Measurements from ENCODE around the gene ARMC9.
"Not testable (repeated sequence)": the region's sequence is repeated elsewhere in the genome, so short reads cannot be mapped to it uniquely, and the experiment has no call there.

ARMC9 gene
- total RNA-seq: 0.58 to 8.2 (median 0.98) reads per million in 3 experiments

- peak; percentile 61 for DNase-seq
Observed at GRCh38 chr2:231198291-231199173, at the start of gene ARMC9. Gene ARMC9 (plus strand): TSS chr2:231198631. CDS start chr2:231206239, 7,608 bp downstream.

GRCh38 chr2:231152800-231153557 lies 45.5 kb upstream of the ARMC9 start:
- DNase-seq: no peak

- DNase-seq: no peak
Observed at GRCh38 chr2:231159306-231159705, 39.1 kb upstream of the ARMC9 start.

GRCh38 chr2:231160701-231161100 lies 37.7 kb upstream of the ARMC9 start:
- no peak for DNase-seq

DNA sequence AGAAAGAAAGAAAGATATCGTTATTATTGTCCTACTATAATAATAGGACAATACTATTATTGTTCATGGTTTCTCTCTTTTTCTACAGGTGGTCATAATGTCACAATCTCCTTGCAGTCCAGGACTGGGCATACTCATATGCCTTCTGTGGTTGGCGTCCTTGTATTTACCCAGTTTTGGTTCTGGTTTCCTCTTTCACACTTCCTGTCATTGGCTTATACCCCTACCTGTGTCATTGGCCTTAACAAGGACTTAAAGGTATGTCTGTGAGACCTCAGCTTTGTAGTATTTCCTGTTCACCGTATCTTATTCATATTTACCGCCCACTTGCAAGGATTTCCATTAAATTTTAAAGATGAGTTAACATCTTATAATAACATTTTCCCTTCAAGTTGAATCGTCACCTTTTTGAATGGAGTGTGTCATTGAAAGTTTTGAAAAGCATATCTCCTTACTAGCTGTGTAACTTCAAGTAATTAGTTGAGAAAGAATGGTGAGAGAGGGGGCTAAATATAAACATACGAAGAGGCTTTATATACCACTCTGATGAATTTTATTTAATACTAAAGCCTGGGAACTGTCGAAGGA lies 37.1 kb upstream of the ARMC9 start:
- no peak for DNase-seq

GRCh38 chr2:231161877-231162329 lies 36.5 kb upstream of the ARMC9 start:
- no peak for DNase-seq

GRCh38 chr2:231163011-231163410 lies 35.4 kb upstream of the ARMC9 start:
- no peak for DNase-seq

DNA sequence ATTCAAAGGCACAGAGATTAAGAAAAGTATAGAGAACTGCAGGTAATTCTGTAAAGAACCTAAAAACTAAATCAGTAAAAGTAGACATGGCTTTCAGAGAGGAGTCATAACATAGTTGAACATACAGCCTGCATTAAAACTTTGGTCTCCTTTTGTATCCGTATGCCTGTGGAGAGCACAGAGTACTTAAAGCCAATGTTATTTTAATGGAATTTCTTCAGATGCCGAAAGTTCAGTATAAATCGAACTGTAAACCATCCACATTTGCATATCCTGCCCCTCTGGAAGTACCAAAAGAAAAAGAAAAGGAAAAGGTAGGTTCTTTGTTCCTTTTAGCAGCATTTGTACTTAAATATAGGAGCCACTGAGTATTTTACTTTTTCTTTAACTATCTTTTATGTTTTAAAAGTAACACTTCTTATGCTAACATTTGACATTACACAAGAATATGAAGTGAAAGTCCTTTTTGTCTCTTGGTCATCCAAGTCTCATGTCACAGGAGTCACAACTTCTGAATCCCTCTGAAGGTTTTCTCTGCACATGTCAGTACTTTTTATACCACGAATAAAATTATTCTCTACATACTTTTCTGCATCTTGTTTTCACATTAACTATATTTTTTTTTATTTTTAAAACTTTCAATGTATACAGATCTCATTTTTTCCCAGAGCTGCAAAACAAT lies 34.9 kb upstream of the ARMC9 start:
- no peak for DNase-seq

DNA sequence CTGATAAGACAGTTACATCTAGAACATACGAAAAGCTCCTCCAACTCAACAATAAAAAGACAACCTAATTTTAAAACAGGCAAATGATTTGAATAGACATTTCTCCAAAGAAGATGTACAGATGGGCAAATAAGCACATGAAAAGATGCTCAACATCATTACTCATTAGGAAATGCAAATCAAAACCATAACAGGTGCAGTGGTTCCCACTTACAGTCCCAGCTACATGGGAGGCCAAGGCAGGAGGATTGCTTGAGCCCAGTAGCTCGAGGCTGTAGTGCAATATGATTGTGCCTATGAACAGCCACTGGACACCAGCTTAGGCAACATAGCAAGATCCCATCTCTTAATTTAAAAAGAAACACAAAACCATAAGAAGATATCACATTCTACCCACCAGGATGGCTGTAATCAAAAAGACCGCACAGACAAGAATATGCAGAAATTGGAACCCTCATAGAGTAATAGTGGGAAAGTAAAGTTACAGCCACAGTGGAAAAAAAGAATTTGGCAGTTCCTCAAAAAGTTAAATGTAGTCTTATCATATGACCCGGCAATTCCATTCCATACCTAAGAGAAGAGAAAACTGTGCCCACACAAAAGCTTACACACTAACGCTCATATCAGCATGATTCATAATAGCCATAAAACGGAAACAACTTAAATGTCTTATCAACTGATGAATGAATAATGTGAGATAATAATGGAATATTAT lies 30.5 kb upstream of the ARMC9 start:
- no peak for DNase-seq

DNA sequence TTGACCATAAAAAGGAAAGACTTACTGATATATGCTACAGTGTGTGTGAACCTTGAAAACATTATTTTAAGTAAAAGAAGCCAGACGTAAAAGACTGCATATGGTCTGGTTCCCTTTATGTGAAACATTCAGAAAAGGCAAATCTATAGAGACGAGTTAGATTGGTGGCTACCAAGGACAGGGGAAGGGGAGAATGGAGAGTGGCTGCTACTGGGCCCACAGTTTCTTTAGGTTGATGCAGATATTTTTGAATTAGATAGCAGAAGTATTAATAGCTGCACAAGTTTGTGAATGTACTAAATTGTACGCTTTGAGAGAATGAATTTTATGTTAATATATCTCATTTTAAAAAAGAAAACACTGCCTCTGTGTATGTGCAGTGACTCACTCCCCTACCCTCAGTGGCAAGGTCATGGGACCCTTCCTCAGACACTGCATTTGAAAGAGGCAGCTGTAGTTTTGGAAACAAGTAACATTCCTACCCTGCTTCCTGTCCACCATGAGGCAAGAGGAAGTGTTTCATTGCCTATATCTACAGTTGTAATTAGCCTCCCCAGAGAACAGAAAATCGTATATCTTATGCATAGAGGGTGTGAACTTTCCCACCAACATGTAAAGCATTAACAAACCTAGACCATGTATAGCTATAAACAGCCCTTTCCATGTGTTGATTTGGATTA lies 29.8 kb upstream of the ARMC9 start:
- DNase-seq: no peak

GRCh38 chr2:231169488-231169887 lies 28.9 kb upstream of the ARMC9 start:
- no peak for DNase-seq

DNA sequence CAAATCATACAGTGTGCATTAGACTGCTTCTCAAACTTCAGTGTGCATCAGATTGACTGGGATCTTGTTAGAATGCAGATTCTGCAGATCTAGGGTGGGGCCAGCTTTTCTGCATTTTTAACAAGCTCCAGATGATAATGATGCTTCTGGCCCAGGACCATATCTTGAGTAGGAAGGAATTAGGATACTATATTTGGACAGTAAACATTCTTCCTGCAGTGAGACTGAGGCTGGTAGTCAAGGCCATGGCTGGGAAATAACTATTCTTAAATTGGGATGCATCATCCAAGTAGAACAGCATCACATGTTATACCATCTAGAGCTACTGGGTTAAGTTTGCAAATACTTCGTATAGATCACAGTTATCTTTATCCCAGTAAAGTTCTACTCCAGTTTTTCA lies 28.4 kb upstream of the ARMC9 start:
- DNase-seq: no peak

DNA sequence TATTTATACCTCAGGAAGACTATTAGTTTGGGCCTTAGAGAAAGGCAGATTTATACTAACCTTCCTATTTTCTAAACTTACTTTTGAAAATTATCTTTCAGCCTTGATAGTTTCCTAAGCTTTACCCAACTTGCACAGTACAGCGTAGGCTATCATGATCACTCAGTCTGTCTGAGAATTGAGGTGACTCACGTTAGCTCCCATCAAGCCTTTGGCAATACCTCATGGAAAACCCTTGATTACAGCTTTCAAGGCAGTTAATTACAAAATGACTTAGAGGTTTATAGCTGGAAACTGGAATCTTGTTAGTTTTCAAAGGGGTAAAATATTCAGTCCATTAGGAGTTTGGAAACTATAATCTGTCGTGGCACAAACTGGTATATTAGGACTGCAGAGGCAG lies 26.4 kb upstream of the ARMC9 start:
- no peak for DNase-seq

DNA sequence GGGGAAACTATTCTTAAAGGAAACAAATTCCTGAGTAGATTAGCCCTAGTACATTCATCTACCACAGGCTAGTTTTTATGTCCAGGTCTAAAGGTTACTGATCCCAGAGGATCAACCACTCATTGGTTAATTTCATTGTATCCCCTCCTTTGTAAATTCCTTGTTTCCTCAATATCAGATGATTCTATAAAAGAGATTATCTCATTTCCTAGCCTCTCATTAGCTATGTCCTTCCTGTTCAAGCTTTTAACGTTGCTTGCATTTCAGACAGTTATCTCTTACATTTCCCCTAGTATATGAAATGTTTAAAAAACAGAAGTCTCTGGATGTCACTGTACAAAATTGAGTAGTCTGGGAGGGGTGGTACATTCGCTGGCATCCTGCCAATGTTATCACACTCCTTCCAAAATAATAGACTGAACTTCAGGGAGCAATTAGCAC lies 24.2 kb upstream of the ARMC9 start:
- no peak for DNase-seq

DNA sequence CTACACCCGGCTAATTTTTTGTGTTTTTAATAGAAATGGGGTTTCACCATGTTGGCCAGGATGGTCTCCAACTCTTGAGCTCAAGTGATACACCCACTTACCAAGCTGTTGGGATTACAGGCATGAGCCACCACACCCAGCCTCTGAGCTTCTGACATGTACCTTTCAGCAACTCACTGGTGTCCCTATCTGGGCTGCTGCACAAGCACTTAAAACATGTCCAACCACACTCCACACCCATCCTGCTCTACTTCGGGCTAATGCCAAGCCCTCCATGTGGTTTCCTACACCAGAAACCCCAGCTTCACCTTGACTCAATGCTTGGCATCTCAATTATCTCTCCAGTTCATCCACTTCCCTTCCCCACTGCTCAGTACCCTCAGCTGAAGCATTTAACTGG lies 22.4 kb upstream of the ARMC9 start:
- no peak for DNase-seq

DNA sequence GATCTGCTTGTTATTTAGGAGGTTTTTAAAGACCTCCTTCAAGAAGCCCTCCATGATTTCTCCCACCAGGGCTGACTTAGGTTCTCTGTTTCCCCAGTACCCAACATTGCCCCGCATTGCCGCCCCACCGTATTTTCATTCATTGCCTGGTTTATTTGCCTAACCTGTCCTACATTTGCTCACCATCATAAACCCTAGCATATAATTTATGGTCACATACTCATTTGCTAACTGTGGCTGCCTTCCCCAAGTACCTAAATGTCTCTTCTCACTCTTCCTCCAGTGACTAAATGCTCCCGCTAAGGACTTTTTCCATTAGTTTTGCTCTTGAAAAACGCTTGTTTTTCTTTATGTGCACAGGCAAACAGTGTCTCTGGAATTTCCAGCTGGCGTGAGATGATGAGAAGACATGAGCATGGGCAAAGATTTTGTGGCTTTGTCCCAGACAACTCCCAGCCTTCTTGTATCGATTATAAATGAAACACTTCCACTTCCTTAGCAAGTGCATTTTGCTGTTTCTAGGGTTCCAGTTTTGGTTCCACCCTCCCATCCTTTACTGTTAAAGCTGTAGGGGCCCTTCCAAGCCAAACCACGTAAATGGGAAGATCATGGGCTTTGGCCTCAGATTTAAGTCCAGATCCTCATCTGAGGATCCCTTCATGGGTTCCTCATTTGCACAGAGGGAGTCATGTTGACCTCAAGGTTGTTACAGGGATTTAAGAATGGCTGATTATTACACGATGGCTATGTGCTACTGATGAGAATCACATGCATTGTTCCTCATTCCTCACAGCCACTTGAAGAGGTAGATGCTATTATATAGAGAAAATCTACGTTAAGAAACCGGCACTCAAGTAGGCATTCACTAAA lies 21.0 kb upstream of the ARMC9 start:
- DNase-seq: no peak

DNA sequence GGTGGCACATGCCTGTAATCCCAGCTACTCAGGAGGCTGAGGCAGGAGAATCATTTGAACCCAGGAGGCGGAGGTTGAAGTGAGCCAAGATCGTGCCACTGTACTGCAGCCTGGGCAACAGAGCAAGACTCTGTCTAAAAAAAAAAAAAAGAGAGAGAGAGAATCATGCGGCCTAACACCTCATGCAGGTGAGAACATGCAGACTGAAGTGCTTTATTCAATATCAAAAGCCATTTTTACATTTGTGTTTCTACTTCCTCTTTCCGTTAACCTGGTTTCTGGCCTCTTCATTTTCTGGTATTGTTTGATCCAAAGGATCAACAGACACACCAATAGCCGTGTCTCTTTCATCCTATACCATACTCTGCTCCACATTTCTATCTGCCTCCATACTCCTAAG lies 19.6 kb upstream of the ARMC9 start:
- not testable (repeated sequence) for DNase-seq

DNA sequence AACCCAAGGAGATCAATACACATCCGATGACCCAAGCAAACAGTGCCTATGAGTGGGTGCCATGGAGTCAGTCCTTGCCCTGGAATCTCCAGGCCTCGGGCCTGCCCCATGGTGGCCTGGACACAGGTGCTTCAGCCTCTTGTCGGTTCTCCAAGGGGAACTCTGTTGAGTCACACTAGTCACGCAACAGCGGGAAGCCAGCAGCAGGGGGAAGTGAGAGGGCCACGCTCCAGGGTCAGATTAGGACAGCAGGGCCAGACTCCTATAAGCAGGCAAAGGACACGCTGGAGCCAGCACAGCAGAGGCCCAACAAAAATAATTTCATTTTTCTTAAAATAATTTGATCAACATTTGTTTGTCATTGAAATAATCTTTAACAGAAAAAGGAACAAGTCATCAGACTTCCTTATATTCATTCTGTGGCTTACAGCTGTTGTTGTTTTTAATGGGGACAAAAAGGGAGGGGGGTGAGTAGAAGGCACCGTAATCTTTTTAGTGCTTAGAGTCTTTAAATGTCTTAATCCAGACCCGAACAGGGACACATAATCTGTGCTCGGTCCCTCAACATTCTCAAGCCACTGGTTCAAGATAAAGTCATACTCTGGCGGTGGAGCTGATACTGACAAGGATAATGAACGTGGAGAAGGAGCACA lies 16.4 kb upstream of the ARMC9 start:
- DNase-seq: no peak

DNA sequence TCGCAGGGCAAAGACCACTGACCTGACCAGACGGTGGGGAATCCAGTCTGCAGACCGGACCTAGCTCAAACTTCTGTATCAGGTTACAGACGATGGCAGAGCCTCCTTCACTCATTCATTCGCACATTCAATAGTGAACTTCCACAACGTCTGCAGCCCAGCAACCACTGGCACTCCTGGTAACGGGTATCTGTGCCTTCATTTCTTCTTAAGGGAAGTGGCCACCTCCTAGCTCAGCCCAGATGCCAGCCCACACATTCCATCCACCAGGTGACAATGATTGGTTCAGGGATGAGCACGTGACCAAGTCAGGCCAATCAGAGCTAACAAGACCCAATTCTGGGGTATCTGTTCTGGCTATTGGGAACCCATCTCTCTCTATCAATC lies 15.9 kb upstream of the ARMC9 start:
- no peak for DNase-seq

DNA sequence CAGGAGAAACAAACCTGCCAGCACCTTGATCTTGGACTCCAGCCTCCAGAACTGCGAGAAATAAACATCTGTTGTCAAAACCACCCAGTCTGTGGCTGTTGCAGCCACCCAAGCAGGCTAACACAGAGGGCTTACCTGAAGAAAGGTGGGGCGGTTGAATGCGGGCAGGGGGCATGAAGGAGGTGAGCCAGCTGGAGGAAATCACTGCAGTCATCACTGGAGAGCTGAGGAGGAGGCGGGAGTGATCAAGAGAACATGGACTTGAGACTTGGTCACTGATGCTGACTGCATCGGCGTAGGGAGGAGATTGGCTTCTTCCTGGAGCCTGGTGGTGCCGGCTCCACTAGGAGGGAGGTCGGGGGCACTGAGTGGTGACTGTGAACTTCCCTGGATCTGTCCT lies 14.6 kb upstream of the ARMC9 start:
- no peak for DNase-seq
